ENCODE data around the gene PITRM1.

Gene PITRM1

DNA sequence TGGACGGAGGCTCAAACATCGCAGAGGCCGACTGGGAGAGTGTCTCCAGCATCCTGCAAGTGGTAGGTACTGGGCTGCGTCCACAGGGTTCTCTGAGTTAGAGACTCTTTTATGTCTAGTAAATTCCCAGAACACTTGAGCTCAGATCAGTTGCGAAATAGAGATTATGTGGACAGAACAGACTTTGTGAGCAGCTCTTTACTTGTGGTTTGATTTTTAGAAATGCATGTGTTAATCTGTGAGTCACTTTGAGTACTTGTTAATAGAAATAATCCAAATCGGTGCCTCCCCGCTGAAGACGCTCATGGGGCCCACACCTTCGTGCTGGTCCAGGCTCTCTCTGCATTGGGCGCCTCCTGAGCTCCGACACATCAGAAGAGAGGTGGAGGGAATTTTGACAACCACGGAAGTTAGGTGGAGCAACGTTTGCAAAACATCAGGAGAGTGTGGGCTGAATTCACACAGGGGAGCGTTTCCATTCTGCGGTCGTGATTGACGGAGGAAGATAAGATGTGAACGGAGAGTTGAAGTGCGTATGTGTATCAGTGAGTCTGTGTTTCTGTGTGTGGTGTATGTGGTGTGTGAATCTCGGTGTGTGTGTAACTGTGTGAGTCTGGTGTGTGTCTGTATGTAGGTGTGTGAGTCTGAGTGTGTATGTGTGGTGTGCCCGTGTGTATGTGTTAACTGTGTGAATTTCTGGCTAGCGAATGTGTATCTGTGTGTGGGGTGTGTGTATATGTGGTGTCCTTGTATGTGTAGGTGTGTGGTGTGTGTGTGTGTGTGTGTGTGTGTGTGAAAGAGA lies 73.1 kb downstream of the PITRM1 start:
- POLR2A ChIA-PET = no interaction called here
- CTCF ChIA-PET = no interaction called here
- TF ChIP-seq, protein P1, sequence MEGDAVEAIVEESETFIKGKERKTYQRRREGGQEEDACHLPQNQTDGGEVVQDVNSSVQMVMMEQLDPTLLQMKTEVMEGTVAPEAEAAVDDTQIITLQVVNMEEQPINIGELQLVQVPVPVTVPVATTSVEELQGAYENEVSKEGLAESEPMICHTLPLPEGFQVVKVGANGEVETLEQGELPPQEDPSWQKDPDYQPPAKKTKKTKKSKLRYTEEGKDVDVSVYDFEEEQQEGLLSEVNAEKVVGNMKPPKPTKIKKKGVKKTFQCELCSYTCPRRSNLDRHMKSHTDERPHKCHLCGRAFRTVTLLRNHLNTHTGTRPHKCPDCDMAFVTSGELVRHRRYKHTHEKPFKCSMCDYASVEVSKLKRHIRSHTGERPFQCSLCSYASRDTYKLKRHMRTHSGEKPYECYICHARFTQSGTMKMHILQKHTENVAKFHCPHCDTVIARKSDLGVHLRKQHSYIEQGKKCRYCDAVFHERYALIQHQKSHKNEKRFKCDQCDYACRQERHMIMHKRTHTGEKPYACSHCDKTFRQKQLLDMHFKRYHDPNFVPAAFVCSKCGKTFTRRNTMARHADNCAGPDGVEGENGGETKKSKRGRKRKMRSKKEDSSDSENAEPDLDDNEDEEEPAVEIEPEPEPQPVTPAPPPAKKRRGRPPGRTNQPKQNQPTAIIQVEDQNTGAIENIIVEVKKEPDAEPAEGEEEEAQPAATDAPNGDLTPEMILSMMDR (IDR thresholded peaks at IDR 0.05; ENCODE audit: control extremely low read depth, extremely low read depth, low read depth, missing control alignments) = no peak
- DNase-seq (ENCODE audit: extremely low spot score) = no peak

GRCh38 chr10:3098689-3099088 lies 73.9 kb downstream of the PITRM1 start:
- TF ChIP-seq, protein P1 (IDR thresholded peaks at IDR 0.05; ENCODE audit: control extremely low read depth, extremely low read depth, low read depth, missing control alignments) = no peak
- ChIA-PET CTCF (no interaction called here), POLR2A (no interaction called here)
- DNase-seq (ENCODE audit: extremely low spot score) = no peak

- TF ChIP-seq, protein P1 (IDR thresholded peaks at IDR 0.05; ENCODE audit: control extremely low read depth, extremely low read depth, low read depth, missing control alignments) = no peak
- CTCF ChIA-PET = no interaction called here
- POLR2A ChIA-PET = no interaction called here
These were observed 75.4 kb downstream of the PITRM1 start for GRCh38 chr10:3097160-3097559.

DNA sequence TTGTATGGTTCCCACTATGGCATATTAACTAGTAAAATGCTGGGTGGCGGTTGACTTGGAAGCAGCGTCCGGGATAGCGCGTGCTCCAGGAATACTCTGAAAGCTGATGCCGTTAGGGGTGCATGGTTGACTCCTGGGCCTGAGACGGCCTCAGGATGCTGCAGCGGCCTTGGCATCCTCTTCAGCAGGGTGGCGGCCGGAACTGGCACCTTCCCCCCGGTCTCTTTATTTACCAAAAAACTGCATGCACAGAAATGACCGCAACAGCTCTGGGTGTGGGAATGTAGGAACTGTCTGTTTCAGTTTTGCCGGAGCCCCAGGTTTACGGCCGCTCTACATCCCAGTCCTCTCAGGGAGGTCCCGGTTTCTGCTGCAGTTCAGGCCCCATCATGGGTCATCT lies 76.4 kb downstream of the PITRM1 start:
- DNase-seq (ENCODE audit: extremely low spot score) = no peak
- ChIA-PET CTCF (no interaction called here), POLR2A (no interaction called here)
- TF ChIP-seq, protein P1 (IDR thresholded peaks at IDR 0.05; ENCODE audit: control extremely low read depth, extremely low read depth, low read depth, missing control alignments) = no peak

More at GRCh38 chr10:3097160-3097559, 75.4 kb downstream of the PITRM1 start:
- DNase-seq (ENCODE audit: extremely low spot score) = no peak

GRCh38 chr10:3095373-3096139 lies 77.0 kb downstream of the PITRM1 start:
- DNase-seq (ENCODE audit: extremely low spot score) = no peak
- ChIA-PET CTCF (interaction anchor here (1.0 to 1.4 kb wide), 2 partner anchors 12 to 25 kb away, joined by 3 read pairs; no protein-coding TSS in a partner anchor), POLR2A (no interaction called here)
- TF ChIP-seq, protein P1 (IDR thresholded peaks at IDR 0.05; ENCODE audit: control extremely low read depth, extremely low read depth, low read depth, missing control alignments) = no peak

GRCh38 chr10:3094609-3095036 lies 78.0 kb downstream of the PITRM1 start:
- ChIA-PET POLR2A (no interaction called here), CTCF (interaction anchor here (1.0 to 1.4 kb wide), 3 partner anchors 11 to 24 kb away, joined by 3 read pairs; no protein-coding TSS in a partner anchor)
- DNase-seq (ENCODE audit: extremely low spot score) = no peak
- TF ChIP-seq, protein P1 (IDR thresholded peaks at IDR 0.05; ENCODE audit: control extremely low read depth, extremely low read depth, low read depth, missing control alignments) = no peak

Data from GM10248 (cell line).